ENCODE results near the gene PLBD2. TPM values are rescaled to one million over a fixed set of nuclear protein-coding genes. Genes with fewer than 3 reads are reported as not detected.
A peak's percentile ranks its signal among the peaks of the same experiment; 100 is the strongest.

PLBD2 gene
- total RNA-seq, 1 donor from 2014 or later, result 23.3 TPM

- no peak for DNase-seq (ENCODE audit: low spot score)
- no peak for ATAC-seq
These were observed 9.9 kb downstream of the PLBD2 start for GRCh38 chr12:113368331-113368730.

DNA sequence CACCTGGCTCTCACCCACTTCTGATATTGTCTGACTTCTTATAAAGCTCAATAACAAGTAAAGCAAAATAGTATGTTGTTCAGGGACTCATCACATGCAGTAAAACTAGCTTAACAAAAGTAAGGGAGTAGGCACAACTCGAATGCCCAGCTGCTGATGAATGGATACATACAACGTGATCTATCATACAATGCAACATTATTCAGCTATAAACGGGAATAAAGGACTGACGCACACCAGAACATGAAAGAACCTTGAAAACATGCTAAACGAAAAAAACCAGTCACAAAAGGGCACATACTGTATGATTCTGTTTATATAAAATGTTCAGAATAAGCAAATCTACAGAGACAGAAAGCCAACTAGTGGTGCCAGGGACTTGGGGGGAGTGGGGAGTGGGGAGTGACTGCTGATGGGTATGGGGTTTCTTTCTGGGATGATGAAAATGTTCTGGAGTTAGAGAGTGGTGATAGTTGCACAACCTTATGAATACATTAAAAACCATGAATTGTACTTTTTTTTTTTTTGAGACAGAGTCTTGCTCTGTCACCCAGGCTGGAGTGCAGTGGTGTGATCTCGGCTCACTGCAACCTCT lies 11.1 kb downstream of the PLBD2 start:
- DNase-seq (ENCODE audit: low spot score) (no peak), ATAC-seq (no peak)

GRCh38 chr12:113370923-113371682 lies 12.7 kb downstream of the PLBD2 start:
- ATAC-seq, result no peak
- no peak for DNase-seq (ENCODE audit: low spot score)

GRCh38 chr12:113371808-113372207 lies 13.4 kb downstream of the PLBD2 start:
- ATAC-seq, result no peak
- no peak for DNase-seq (ENCODE audit: low spot score)

DNA sequence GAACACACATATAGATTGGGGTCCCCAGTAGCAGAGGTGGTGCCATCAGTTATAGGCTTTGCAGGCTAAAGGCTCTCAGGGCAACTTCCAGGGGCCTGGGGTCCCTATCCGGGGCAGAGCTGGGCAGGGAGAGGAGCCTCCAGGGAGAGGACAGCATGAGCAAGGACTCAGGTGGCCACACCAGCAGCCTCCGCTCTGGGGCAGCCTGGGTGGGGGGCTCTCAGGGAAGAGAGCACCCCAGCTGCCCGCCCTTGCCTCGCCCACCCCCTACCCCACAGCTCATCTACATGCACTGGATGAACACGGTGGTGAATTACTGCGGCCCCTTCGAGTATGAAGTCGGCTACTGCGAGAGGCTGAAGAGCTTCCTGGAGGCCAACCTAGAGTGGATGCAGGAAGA lies 14.0 kb downstream of the PLBD2 start:
- ATAC-seq, result no peak
- DNase-seq (ENCODE audit: low spot score), result no peak

GRCh38 chr12:113373440-113373839 lies 15.1 kb downstream of the PLBD2 start:
- ATAC-seq (no peak), DNase-seq (ENCODE audit: low spot score) (no peak)

DNA sequence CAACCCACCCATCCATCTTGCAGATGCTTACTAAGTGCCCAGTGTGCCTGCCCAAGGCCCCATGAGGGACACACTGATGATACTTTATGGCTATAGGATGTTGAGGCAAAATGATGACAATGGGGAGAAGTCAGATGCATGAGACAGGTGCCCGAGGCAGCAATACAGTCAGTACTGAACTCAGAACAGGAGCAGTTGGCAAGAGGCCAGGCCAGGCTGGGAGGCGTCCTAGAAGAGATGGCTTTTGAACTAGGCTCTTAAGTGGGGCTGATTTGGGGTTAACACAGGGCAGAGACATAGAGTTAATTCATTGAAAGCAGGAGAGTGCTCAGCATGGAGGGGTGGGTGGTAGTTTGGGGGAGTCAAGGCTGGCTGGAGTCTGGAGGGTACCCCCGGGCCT lies 15.6 kb downstream of the PLBD2 start:
- ATAC-seq (no peak), DNase-seq (ENCODE audit: low spot score) (no peak)

GRCh38 chr12:113374823-113375428 lies 16.5 kb downstream of the PLBD2 start:
- ATAC-seq, result no peak
- DNase-seq (ENCODE audit: low spot score), result no peak

DNA sequence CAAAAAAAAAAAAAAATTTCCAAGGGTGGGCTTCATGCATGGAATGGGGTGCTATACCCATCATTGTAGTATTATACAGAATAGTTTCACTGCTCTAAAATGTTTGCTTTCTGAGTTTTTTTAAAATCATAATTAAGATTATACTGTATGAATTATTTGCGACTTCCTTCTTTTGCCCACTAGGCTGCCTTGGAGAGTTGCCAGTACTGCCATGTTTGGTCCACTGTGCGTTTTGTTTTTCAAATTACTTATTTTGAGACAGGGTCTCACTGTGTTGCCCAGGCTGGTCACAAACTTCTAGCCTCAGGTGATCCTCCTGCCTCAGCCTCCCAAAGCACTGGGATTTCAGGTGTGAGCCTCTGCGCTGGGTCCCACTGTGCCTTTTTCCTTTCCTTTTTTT lies 19.9 kb downstream of the PLBD2 start:
- ATAC-seq, result no peak
- no peak for DNase-seq (ENCODE audit: low spot score)

GRCh38 chr12:113381220-113381619 lies 22.8 kb downstream of the PLBD2 start:
- no peak for ATAC-seq
- no peak for DNase-seq (ENCODE audit: low spot score)

DNA sequence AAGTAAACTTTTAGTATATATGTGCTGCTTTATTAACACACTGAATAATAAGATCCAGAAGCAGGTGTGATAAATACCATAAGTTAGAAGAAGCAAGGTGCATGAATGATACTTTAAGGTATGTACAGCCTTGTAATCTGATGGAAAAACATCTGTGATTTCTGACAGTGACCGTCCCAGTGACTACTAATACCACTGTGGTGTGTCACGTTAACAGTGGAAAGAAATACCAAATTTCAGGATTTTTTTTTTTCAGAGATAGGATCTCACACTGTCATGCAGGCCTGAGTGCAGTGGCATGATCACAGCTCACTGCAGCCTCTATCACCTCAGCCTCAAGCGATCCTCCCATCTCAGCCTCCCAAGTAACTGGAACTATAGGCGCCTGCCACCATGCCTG lies 23.8 kb downstream of the PLBD2 start:
- no peak for DNase-seq (ENCODE audit: low spot score)
- ATAC-seq, result no peak

DNA sequence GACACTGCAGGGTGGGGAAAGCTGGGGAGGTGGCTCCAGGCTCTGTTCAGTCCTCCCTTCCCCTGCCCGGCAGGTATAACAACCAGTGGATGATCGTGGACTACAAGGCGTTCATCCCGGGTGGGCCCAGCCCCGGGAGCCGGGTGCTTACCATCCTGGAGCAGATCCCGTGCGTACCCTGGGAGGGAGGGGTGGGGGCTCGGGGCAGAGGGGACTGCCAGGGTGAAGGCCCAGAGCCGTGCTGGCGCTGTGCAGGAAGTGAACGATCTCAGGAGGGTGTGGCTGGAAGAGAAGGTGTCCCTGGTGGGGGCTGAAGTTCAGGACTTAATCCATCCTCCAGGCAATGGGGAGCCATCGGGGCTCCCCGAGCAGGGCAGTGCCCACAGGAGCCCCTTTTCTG lies 26.4 kb downstream of the PLBD2 start:
- DNase-seq (ENCODE audit: low spot score) (no peak), ATAC-seq (no peak)

GRCh38 chr12:113385282-113385882 lies 27.0 kb downstream of the PLBD2 start:
- ATAC-seq, result no peak
- DNase-seq (ENCODE audit: low spot score), result no peak

DNA sequence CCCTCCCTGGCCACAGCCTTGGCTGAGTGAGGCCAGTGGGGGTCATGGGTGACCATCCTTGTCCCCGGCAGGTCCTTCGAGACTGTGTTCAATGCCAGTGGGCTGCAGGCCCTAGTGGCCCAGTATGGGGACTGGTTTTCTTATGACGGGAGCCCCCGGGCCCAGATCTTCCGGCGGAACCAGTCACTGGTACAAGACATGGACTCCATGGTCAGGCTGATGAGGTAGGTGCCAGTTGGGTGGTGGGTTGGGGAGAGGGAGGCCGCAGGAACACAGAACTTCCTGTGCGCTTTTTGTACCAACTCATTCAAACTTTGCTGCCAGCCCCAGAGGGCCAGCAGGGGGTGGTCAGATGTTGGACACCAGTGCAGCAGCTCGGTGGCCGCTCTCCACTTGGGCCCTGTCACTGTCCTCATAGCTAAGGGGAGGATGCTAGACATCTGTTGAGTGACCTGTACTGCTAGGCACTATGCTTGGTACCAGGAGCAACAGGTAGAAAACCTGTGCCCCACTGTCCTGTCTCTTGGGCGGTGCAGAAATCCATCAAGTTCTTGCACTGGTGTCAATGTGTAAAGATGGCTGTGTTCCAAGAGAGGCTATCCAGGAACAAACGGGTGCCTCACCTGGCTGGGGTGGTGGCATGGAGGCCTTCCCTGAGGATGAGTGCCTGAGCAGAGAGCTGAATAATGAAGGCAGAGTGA lies 28.6 kb downstream of the PLBD2 start:
- ATAC-seq (no peak), DNase-seq (ENCODE audit: low spot score) (no peak)

GRCh38 chr12:113387631-113388030 lies 29.2 kb downstream of the PLBD2 start:
- ATAC-seq (no peak), DNase-seq (ENCODE audit: low spot score) (no peak)

GRCh38 chr12:113388351-113388750 lies 30.0 kb downstream of the PLBD2 start:
- DNase-seq (ENCODE audit: low spot score) (no peak), ATAC-seq (no peak)

DNA sequence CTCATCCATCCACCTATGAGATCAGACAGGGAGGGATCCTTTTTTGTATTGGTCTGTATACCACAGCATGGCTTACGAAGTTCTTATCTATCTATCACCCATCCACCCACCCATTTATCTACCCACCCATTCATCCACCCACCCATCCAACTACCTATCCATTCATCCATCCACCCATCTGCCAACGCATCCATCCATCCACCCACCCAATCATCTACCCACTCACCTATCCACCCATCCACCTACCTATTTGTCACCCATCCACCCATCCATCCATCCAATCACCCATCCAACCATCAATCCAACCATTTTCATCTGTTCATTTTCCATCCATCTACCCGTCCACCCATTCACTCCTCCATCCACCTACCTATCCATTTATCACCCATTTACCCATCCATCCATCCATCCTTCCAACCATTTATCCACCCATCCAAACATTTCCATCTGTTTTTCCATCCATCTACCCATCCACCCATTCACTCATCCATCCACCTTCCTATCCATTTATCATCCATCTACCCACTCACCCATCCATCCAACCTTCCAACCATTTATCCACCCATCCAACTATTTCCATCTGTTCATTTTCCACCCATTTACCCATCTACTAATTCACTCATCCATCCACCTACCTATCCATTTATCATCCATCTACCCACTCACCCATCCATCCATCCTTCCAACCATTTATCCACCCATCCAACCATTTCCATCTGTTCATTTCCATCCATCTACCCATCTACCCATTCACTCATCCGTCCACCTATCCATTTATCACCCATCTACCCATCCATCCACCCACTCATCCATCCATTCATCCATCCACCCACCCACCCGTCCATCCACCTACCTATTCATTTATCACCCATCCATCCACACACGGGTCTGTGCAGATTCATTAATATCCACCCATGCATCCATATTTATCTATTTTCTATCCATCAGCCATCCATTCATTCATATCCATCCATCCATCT lies 32.0 kb downstream of the PLBD2 start:
- DNase-seq (ENCODE audit: low spot score), result no peak
- no peak for ATAC-seq

GRCh38 chr12:113391145-113391544 lies 32.8 kb downstream of the PLBD2 start:
- ATAC-seq (no peak), DNase-seq (ENCODE audit: low spot score) (no peak)

GRCh38 chr12:113391650-113392337 lies 33.4 kb downstream of the PLBD2 start:
- ATAC-seq, result peak; percentile 11
- peak; percentile 66 for DNase-seq (ENCODE audit: low spot score)

DNA sequence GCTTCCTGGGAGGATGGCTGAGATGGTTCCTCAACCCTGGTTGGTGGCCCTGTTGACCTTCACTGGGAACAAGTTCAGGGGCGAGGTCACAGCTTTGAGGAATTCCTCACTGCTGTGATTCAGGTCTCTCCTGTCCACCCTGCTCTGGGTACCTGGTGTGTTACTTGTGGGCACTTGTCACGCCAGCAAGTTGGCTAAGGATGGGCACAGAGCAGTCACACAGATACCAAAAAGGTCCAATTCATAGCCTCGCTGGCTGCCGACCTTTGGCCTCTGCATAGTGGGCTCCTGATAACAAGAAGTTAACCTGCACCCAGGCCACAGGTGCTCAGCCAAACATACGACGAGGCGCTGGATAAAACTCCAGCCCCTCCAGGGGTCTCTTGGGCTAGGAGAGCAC lies 34.1 kb downstream of the PLBD2 start:
- DNase-seq (ENCODE audit: low spot score), result no peak
- ATAC-seq, result peak; percentile 14
